OCI-LY1 (cell line): ENCODE measurements around the gene PTPN14.

Experiments
- CTCF ChIP-seq: fragments of 200-600 bp; sonication (generic), shearing (Covaris generic); IDR thresholded peaks from 2 replicates; pipeline ENCODE4 v1.5.1; 2017; ENCODE audit warnings: mild to moderate bottlenecking, antibody characterized with exemption, low read length, moderate library complexity, mixed read lengths
- EZH2 ChIP-seq: fragments of 200-600 bp; sonication (generic), shearing (Covaris generic); IDR thresholded peaks from 2 replicates; pipeline ENCODE4 v1.8.0; 2017; ENCODE audit warnings: borderline replicate concordance, mixed run types, mild to moderate bottlenecking, antibody characterized with exemption, low read length, moderate library complexity, mixed read lengths

- no peak for TF ChIP-seq CTCF
- no peak for TF ChIP-seq EZH2
Observed at GRCh38 chr1:214441119-214441518, 110.3 kb downstream of the PTPN14 start.
